Stimulated activated CD8-positive, alpha-beta memory T cell treated with anti-CD3 and anti-CD28 coated beads, Interleukin-2, amount 100 ng/mL, for 1 hour (primary cell): ENCODE results near the gene LMF1.

Source experiments
- DNase-seq, 2 donors: peaks; one replicate each; pipeline ENCODE4 v3.0.0-alpha.2; 2020; ENCODE audit warnings: low read depth in 2 of 2

Gene LMF1

GRCh38 chr16:881219-882097, 89.3 kb downstream of the LMF1 start:
- no peak for DNase-seq

GRCh38 chr16:880471-881171, 90.2 kb downstream of the LMF1 start:
- DNase-seq, result no peak

- no peak for DNase-seq
Measured at GRCh38 chr16:879986-880385, 90.8 kb downstream of the LMF1 start.

GRCh38 chr16:879461-879861, 91.3 kb downstream of the LMF1 start:
- no peak for DNase-seq

GRCh38 chr16:878886-879285, 91.9 kb downstream of the LMF1 start:
- no peak for DNase-seq

- DNase-seq, result no peak
Measured at GRCh38 chr16:878072-878784, 92.6 kb downstream of the LMF1 start.

- DNase-seq, result no peak
Measured at GRCh38 chr16:877242-878071, 93.3 kb downstream of the LMF1 start.

GRCh38 chr16:876523-877241, 94.1 kb downstream of the LMF1 start:
- DNase-seq, result no peak

GRCh38 chr16:876041-876335, 94.8 kb downstream of the LMF1 start:
- no peak for DNase-seq

- DNase-seq, result no peak
Measured at GRCh38 chr16:875182-876040, 95.4 kb downstream of the LMF1 start.

- DNase-seq, result no peak
Measured at GRCh38 chr16:874366-875181, 96.2 kb downstream of the LMF1 start.

- no peak for DNase-seq
Measured at GRCh38 chr16:873889-874288, 96.9 kb downstream of the LMF1 start.

GRCh38 chr16:873243-873661, 97.5 kb downstream of the LMF1 start:
- no peak for DNase-seq

- DNase-seq, result no peak
Measured at GRCh38 chr16:872436-873242, 98.1 kb downstream of the LMF1 start.

GRCh38 chr16:871562-872345, 99.0 kb downstream of the LMF1 start:
- DNase-seq, result no peak

GRCh38 chr16:870856-871561, 99.8 kb downstream of the LMF1 start:
- DNase-seq, result no peak
